NCI-H1417 treated with DMSO at 0.1 percent for 48 hours (cell line): ENCODE data around the gene SNX9.

Source experiments
- DNase-seq: peaks from one replicate; lab custom pipeline; 2025; lab: John Stamatoyannopoulos, UW

The SNX9 gene

GRCh38 chr6:157978021-157978783 is 155.2 kb downstream of the SNX9 start:
- DNase-seq, result no peak

- no peak for DNase-seq
Measured at GRCh38 chr6:157980288-157981131, 157.5 kb downstream of the SNX9 start.

GRCh38 chr6:157981132-157981394 is 158.0 kb downstream of the SNX9 start:
- no peak for DNase-seq

GRCh38 chr6:157981395-157982101 is 158.5 kb downstream of the SNX9 start, which contains the start of gene SYNJ2:
Gene SYNJ2 (plus strand): TSS chr6:157981863. CDS start chr6:157981962, 99 bp downstream.
- DNase-seq, result no peak

- DNase-seq, result no peak
Measured at GRCh38 chr6:157982102-157982562, 159.1 kb downstream of the SNX9 start.

- no peak for DNase-seq
Measured at GRCh38 chr6:157982563-157983405, 159.7 kb downstream of the SNX9 start.

GRCh38 chr6:157983406-157984119 is 160.5 kb downstream of the SNX9 start:
- DNase-seq, result no peak

- DNase-seq, result no peak
Measured at GRCh38 chr6:157984128-157984527, 161.1 kb downstream of the SNX9 start.

GRCh38 chr6:157984686-157985225 is 161.7 kb downstream of the SNX9 start:
- DNase-seq, result no peak

- DNase-seq, result peak; percentile 74
Measured at GRCh38 chr6:157985378-157986155, 162.5 kb downstream of the SNX9 start.

GRCh38 chr6:157987788-157988699 is 165.0 kb downstream of the SNX9 start:
- DNase-seq, result no peak

GRCh38 chr6:157988700-157989063 is 165.6 kb downstream of the SNX9 start:
- no peak for DNase-seq

- no peak for DNase-seq
Measured at GRCh38 chr6:157989541-157990289, 166.7 kb downstream of the SNX9 start.

- DNase-seq, result no peak
Measured at GRCh38 chr6:157990321-157991066, 167.4 kb downstream of the SNX9 start.

GRCh38 chr6:157991067-157991432 is 168.0 kb downstream of the SNX9 start:
- DNase-seq, result no peak

- DNase-seq, result no peak
Measured at GRCh38 chr6:157993076-157993475, 170.0 kb downstream of the SNX9 start.

- DNase-seq, result no peak
Measured at GRCh38 chr6:157994125-157994795, 171.2 kb downstream of the SNX9 start.
